ENCODE results near the gene PLA2G1B.

Gene PLA2G1B

DNA sequence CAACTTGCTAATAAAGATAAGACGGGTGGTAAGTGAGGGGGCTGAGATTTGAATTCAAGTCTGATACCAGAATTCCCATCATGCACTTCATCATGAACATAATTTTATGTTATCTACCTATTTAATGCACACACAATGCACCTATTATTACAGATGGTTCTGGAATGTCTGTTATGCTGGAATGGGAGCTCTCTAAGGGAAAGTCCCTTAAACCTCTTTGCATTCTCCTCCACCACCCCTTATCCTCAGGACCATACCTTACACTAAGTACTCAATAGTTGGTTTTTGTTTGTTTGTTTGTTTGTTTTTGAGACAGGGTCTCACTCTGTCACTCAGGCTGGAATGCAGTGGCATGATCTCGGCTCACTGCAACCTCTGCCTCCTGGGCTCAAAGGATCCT is 48.4 kb upstream of the PLA2G1B start:
- Histone ChIP-seq H3K4me3 (ENCODE audit: low read depth in 1 of 2, low read length in 2 of 2) (no peak overlapping the region), H3K36me3 (ENCODE audit: insufficient read depth, low read length) (no peaks in the 10 kb centered on the region), H3K27me3 (ENCODE audit: insufficient read depth, low read length, poor library complexity) (peaks cover 21% of the 10 kb centered on the region), H4K20me1 (ENCODE audit: insufficient read depth, low read length) (no peaks in the 10 kb centered on the region), H3K9ac (ENCODE audit: low read depth, low read length) (no peak overlapping the region), H3K79me2 (ENCODE audit: insufficient read depth, low read length) (no peaks in the 10 kb centered on the region), H3K4me1 (ENCODE audit: insufficient read depth, low read length) (no peaks in the 10 kb centered on the region), H3K27ac (ENCODE audit: low read length) (no peak overlapping the region), H2AFZ (ENCODE audit: low read depth, low read length) (no peak overlapping the region), H3K4me2 (ENCODE audit: insufficient read depth, low read length) (no peak overlapping the region), H3K9me3 (ENCODE audit: insufficient read depth, low read length, severe bottlenecking) (no peaks in the 10 kb centered on the region)
- TF ChIP-seq CTCF (IDR thresholded peaks at IDR 0.05; ENCODE audit: borderline replicate concordance, extremely low read depth, low read length, poor library complexity, severe bottlenecking): no peak
- TF ChIP-seq EZH2 (IDR thresholded peaks at IDR 0.05; ENCODE audit: borderline replicate concordance, low read depth, low read length, severe bottlenecking): no peak
- ATAC-seq (ENCODE audit: insufficient read depth, low read depth) (no peak), DNase-seq (no peak)

DNA sequence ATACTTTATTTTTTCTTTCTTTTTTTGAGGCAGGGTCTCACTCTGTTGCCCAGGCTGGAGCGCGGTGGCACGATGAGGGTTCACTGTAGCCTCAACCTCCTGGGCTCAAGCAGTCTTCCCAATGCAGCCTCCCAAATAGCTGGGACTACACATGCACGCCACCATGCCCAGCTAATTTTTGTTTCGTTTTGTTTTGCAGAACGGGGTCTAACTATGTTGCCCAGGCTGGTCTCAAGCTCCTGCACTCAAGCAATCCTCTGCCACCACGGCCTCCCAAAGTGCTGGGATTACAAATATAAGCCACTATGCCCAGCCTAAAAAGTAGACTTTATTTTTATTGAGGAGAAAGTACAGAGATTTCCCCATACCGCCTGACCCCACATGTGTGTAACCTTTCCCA is 46.1 kb upstream of the PLA2G1B start:
- Histone ChIP-seq H3K4me1 (ENCODE audit: insufficient read depth, low read length) (no peaks in the 10 kb centered on the region), H3K9me3 (ENCODE audit: insufficient read depth, low read length, severe bottlenecking) (no peaks in the 10 kb centered on the region), H3K36me3 (ENCODE audit: insufficient read depth, low read length) (no peaks in the 10 kb centered on the region), H2AFZ (ENCODE audit: low read depth, low read length) (no peak overlapping the region), H3K9ac (ENCODE audit: low read depth, low read length) (no peak overlapping the region), H3K27ac (ENCODE audit: low read length) (no peak overlapping the region), H4K20me1 (ENCODE audit: insufficient read depth, low read length) (no peaks in the 10 kb centered on the region), H3K4me2 (ENCODE audit: insufficient read depth, low read length) (no peak overlapping the region), H3K4me3 (ENCODE audit: low read depth in 1 of 2, low read length in 2 of 2) (no peak overlapping the region), H3K79me2 (ENCODE audit: insufficient read depth, low read length) (no peaks in the 10 kb centered on the region), H3K27me3 (ENCODE audit: insufficient read depth, low read length, poor library complexity) (peaks cover 28% of the 10 kb centered on the region)
- DNase-seq: no peak
- no peak for ATAC-seq (ENCODE audit: insufficient read depth, low read depth)
- TF ChIP-seq EZH2 (IDR thresholded peaks at IDR 0.05; ENCODE audit: borderline replicate concordance, low read depth, low read length, severe bottlenecking): no peak
- no peak for TF ChIP-seq CTCF (IDR thresholded peaks at IDR 0.05; ENCODE audit: borderline replicate concordance, extremely low read depth, low read length, poor library complexity, severe bottlenecking)

DNA sequence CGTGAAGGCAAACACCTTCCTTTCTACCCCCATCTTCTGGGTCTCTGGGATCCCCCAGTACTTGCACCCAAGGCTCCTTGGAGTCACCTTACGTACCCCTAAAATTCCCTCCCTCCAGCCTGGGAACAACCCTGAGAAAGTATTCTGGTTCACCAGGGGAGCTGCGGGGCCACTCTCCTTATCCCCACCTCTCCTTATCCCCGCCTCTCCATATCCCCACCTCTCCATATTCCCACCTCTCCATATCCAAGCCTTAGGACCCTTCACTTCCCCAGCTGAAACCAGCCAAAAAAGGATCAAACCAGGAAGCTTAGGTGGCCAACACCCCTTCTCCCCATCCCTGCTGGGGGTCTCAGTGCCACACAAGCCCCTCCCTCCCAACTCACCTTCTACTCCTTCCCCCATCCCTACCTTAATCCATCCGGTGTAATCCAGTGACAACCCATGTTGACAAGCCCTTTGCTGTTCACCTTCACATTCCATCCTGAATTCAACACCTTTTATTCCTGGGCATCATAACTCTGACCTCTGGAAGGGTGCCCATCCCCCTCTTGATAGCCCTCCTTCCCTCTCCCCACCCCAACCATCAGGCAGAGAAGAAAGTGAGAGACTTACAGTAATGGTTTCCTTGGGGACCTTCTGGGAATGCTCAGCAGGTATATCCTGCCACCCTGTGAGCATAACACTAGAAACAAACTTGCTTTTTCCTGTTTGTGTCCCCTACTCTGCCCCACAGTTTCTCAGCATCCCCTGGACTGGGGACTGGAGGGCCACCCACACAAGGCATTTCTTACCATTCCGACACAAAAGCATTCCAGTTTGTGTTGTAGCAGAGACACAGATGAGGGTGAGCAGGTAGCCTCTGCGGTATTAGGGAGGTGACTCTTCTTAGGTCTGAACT is 43.0 kb upstream of the PLA2G1B start:
- Histone ChIP-seq H3K9ac (ENCODE audit: low read depth, low read length) (no peak overlapping the region), H3K4me1 (ENCODE audit: insufficient read depth, low read length) (no peaks in the 10 kb centered on the region), H4K20me1 (ENCODE audit: insufficient read depth, low read length) (no peaks in the 10 kb centered on the region), H3K27me3 (ENCODE audit: insufficient read depth, low read length, poor library complexity) (peaks cover 12% of the 10 kb centered on the region), H2AFZ (ENCODE audit: low read depth, low read length) (no peak overlapping the region), H3K79me2 (ENCODE audit: insufficient read depth, low read length) (no peaks in the 10 kb centered on the region), H3K27ac (ENCODE audit: low read length) (no peak overlapping the region), H3K4me2 (ENCODE audit: insufficient read depth, low read length) (no peak overlapping the region), H3K9me3 (ENCODE audit: insufficient read depth, low read length, severe bottlenecking) (no peaks in the 10 kb centered on the region), H3K4me3 (ENCODE audit: low read depth in 1 of 2, low read length in 2 of 2) (no peak overlapping the region), H3K36me3 (ENCODE audit: insufficient read depth, low read length) (no peaks in the 10 kb centered on the region)
- DNase-seq: no peak
- ATAC-seq (ENCODE audit: insufficient read depth, low read depth): no peak
- TF ChIP-seq EZH2 (IDR thresholded peaks at IDR 0.05; ENCODE audit: borderline replicate concordance, low read depth, low read length, severe bottlenecking): no peak
- no peak for TF ChIP-seq CTCF (IDR thresholded peaks at IDR 0.05; ENCODE audit: borderline replicate concordance, extremely low read depth, low read length, poor library complexity, severe bottlenecking)
